ENCODE data around the gene ING3.

Gene ING3

DNA sequence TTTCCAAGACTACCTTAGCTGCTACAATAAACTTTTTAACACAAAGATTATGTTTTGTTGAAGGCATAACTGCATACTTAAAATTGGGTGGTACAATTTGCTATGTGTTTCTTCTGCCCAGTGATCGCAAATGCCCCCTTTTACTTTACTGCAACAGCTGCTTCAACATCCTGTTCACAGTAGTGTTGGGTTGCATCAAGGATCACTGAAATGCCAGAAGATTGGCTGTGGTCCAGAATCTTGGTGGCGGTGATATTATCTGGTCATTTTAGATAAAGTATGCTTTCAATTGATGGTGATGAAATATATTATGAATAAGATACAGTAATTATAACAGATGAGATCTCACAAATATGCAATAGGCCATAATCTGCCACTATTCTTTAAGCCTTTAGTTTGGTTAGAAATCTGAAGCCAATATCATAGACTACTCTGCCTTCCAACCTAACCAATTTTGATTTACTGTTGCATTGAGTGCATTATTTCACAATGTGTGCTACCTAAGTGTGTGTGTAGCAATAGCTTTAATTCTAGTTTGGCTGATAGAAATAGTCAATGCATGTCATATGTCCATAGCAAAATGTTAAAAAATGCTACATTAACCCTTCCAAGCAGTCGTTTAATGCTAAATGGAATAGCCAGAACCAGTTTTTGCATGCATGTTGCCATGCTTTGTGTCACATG, 29.8 kb upstream of the ING3 start:
- H3K4me3 ChIP-seq (ENCODE audit: low read length, poor library complexity, severe bottlenecking): no peak overlapping the region
- no peaks in the 10 kb centered on the region for H4K20me1 ChIP-seq (ENCODE audit: insufficient read depth, low read length, poor library complexity, severe bottlenecking)
- H3K79me2 ChIP-seq (ENCODE audit: insufficient read depth, low read length): no peaks in the 10 kb centered on the region
- no peaks in the 10 kb centered on the region for H3K4me1 ChIP-seq (ENCODE audit: insufficient read depth, low read length, poor library complexity, severe bottlenecking)
- no peaks in the 10 kb centered on the region for H3K27me3 ChIP-seq (ENCODE audit: insufficient read depth, low read length, poor library complexity, severe bottlenecking)
- H3K9me3 ChIP-seq (ENCODE audit: insufficient read depth, low read depth, low read length): no peaks in the 10 kb centered on the region
- TF ChIP-seq, protein P1, sequence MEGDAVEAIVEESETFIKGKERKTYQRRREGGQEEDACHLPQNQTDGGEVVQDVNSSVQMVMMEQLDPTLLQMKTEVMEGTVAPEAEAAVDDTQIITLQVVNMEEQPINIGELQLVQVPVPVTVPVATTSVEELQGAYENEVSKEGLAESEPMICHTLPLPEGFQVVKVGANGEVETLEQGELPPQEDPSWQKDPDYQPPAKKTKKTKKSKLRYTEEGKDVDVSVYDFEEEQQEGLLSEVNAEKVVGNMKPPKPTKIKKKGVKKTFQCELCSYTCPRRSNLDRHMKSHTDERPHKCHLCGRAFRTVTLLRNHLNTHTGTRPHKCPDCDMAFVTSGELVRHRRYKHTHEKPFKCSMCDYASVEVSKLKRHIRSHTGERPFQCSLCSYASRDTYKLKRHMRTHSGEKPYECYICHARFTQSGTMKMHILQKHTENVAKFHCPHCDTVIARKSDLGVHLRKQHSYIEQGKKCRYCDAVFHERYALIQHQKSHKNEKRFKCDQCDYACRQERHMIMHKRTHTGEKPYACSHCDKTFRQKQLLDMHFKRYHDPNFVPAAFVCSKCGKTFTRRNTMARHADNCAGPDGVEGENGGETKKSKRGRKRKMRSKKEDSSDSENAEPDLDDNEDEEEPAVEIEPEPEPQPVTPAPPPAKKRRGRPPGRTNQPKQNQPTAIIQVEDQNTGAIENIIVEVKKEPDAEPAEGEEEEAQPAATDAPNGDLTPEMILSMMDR (conservative IDR thresholded peaks at IDR 0.05; ENCODE audit: low read length): no peak
- no peak for TF ChIP-seq EZH2phosphoT487 (IDR thresholded peaks at IDR 0.05; ENCODE audit: borderline replicate concordance)
- H3K9ac ChIP-seq (ENCODE audit: low read depth, low read length, poor library complexity, severe bottlenecking): no peak overlapping the region
- no peak overlapping the region for H3K4me2 ChIP-seq (ENCODE audit: low read depth, low read length, poor library complexity, severe bottlenecking)
- no peaks in the 10 kb centered on the region for H3K36me3 ChIP-seq (ENCODE audit: insufficient read depth, low read length)
- H2AFZ ChIP-seq (ENCODE audit: low read length): no peak overlapping the region
- no peaks in the 10 kb centered on the region for H3F3A ChIP-seq (ENCODE audit: low read depth)
- no peaks in the 10 kb centered on the region for H3K9me2 ChIP-seq (replicated peaks; ENCODE audit: low read depth, low read length)

GRCh38 chr7:120924837-120925236, 25.7 kb upstream of the ING3 start:
- Histone ChIP-seq H3K4me3 (ENCODE audit: low read length, poor library complexity, severe bottlenecking) (no peak overlapping the region), H4K20me1 (ENCODE audit: insufficient read depth, low read length, poor library complexity, severe bottlenecking) (no peaks in the 10 kb centered on the region), H3K9ac (ENCODE audit: low read depth, low read length, poor library complexity, severe bottlenecking) (no peak overlapping the region), H3F3A (ENCODE audit: low read depth) (no peaks in the 10 kb centered on the region), H3K9me3 (ENCODE audit: insufficient read depth, low read depth, low read length) (no peaks in the 10 kb centered on the region), H3K36me3 (ENCODE audit: insufficient read depth, low read length) (no peaks in the 10 kb centered on the region), H3K4me2 (ENCODE audit: low read depth, low read length, poor library complexity, severe bottlenecking) (no peak overlapping the region), H3K27me3 (ENCODE audit: insufficient read depth, low read length, poor library complexity, severe bottlenecking) (no peaks in the 10 kb centered on the region), H3K4me1 (ENCODE audit: insufficient read depth, low read length, poor library complexity, severe bottlenecking) (no peaks in the 10 kb centered on the region), H3K79me2 (ENCODE audit: insufficient read depth, low read length) (no peaks in the 10 kb centered on the region), H3K9me2 (replicated peaks; ENCODE audit: low read depth, low read length) (no peaks in the 10 kb centered on the region), H2AFZ (ENCODE audit: low read length) (no peak overlapping the region)
- TF ChIP-seq EZH2phosphoT487 (IDR thresholded peaks at IDR 0.05; ENCODE audit: borderline replicate concordance): no peak
- TF ChIP-seq, protein P1 (conservative IDR thresholded peaks at IDR 0.05; ENCODE audit: low read length): no peak

DNA sequence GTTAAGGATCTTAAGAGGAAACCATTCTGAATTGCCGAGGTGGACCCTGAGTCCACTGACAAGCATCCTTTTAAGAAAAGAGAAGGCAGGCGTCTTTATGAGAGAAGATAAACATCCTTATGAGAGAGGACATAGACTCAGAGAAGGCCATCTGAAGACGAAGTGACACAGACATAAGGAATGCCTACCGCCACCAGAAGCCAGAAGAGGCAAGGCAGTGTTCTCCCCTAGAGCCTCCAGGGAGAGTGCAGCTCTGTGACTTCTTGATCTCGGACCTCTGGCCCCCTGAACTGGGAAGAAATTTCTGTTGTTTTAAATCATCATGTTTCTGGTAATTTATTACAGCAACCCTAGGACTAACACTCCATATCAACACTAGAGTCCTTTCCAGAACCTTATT, 25.2 kb upstream of the ING3 start:
- H3K4me1 ChIP-seq (ENCODE audit: insufficient read depth, low read length, poor library complexity, severe bottlenecking): no peaks in the 10 kb centered on the region
- H3K36me3 ChIP-seq (ENCODE audit: insufficient read depth, low read length): no peaks in the 10 kb centered on the region
- no peak overlapping the region for H3K9ac ChIP-seq (ENCODE audit: low read depth, low read length, poor library complexity, severe bottlenecking)
- no peaks in the 10 kb centered on the region for H4K20me1 ChIP-seq (ENCODE audit: insufficient read depth, low read length, poor library complexity, severe bottlenecking)
- H3K79me2 ChIP-seq (ENCODE audit: insufficient read depth, low read length): no peaks in the 10 kb centered on the region
- H2AFZ ChIP-seq (ENCODE audit: low read length): no peak overlapping the region
- H3K27me3 ChIP-seq (ENCODE audit: insufficient read depth, low read length, poor library complexity, severe bottlenecking): no peaks in the 10 kb centered on the region
- no peak for TF ChIP-seq EZH2phosphoT487 (IDR thresholded peaks at IDR 0.05; ENCODE audit: borderline replicate concordance)
- TF ChIP-seq, protein P1 (conservative IDR thresholded peaks at IDR 0.05; ENCODE audit: low read length): no peak
- no peak overlapping the region for H3K4me2 ChIP-seq (ENCODE audit: low read depth, low read length, poor library complexity, severe bottlenecking)
- H3K9me2 ChIP-seq (replicated peaks; ENCODE audit: low read depth, low read length): no peaks in the 10 kb centered on the region
- H3K9me3 ChIP-seq (ENCODE audit: insufficient read depth, low read depth, low read length): no peaks in the 10 kb centered on the region
- H3K4me3 ChIP-seq (ENCODE audit: low read length, poor library complexity, severe bottlenecking): no peak overlapping the region
- no peaks in the 10 kb centered on the region for H3F3A ChIP-seq (ENCODE audit: low read depth)

Data from Loucy (cell line).